H1 (cell line): ENCODE measurements around the gene BORCS6. TPM values are rescaled to one million over a fixed set of nuclear protein-coding genes. Genes with fewer than 3 reads are reported as not detected.

Source experiments
- CTCF ChIA-PET: fragments of 300-600 bp; sonication (Branson Sonifier 250); formaldehyde crosslinking; loops from one replicate; lab custom pipeline; 2021; ENCODE audit not compliant: partially characterized antibody; lab: Charles Lee
- POLR2A ChIA-PET: fragments of 300-600 bp; sonication (Branson Sonifier 250); formaldehyde crosslinking; loops from one replicate; lab custom pipeline; 2021; ENCODE audit warnings: inconsistent platforms; ENCODE audit not compliant: partially characterized antibody; lab: Charles Lee
- DNase-seq, 2 experiments: peaks; one replicate each; pipeline versions ENCODE4 v3.0.0 to v3.0.0-alpha.2; 2010 to 2022; ENCODE audit warnings: low spot score in 2 of 2, low read depth in 1 of 2, mixed read lengths in 1 of 2
- FAIRE-seq: peaks from 2 replicates; lab custom pipeline; 2011; peaks lifted over from hg19 to GRCh38; lab: Jason Lieb, UNC
- H2AFZ ChIP-seq: 2 replicates; pipeline ENCODE4 v1.8.1; 2012; ENCODE audit warnings: low read length, inconsistent platforms
- H2AK5ac ChIP-seq: 2 replicates; pipeline ENCODE4 v1.6.1; 2013; ENCODE audit warnings: low read depth, low read length
- H2BK120ac ChIP-seq: replicated peaks from 2 replicates; pipeline ENCODE3; 2013; ENCODE audit warnings: low read depth, low read length, inconsistent platforms
- H2BK12ac ChIP-seq: 2 replicates; pipeline ENCODE4 v1.6.1; 2013; ENCODE audit warnings: low read depth, low read length
- H2BK15ac ChIP-seq: 2 replicates; pipeline ENCODE4 v1.6.1; 2013; ENCODE audit warnings: low read length
- H2BK20ac ChIP-seq: 2 replicates; pipeline ENCODE4 v1.6.1; 2013; ENCODE audit warnings: low read length
- H2BK5ac ChIP-seq: 2 replicates; pipeline ENCODE4 v1.6.1; 2013; ENCODE audit warnings: low read depth, low read length
- H3K14ac ChIP-seq: 2 replicates; pipeline ENCODE4 v1.6.1; 2013; ENCODE audit warnings: inconsistent platforms; ENCODE audit not compliant: insufficient read length
- H3K18ac ChIP-seq: 2 replicates; pipeline ENCODE4 v1.6.1; 2013; ENCODE audit warnings: low read length; ENCODE audit errors: extremely low read depth
- H3K23ac ChIP-seq: 2 replicates; pipeline ENCODE4 v1.6.1; 2013; ENCODE audit warnings: inconsistent platforms; ENCODE audit not compliant: insufficient read length
- H3K23me2 ChIP-seq: 2 replicates; pipeline ENCODE4 v1.6.1; 2013; ENCODE audit warnings: low read depth, low read length
- H3K27ac ChIP-seq: 2 replicates; pipeline ENCODE4 v1.6.1; 2011; ENCODE audit warnings: low read depth, low read length, inconsistent platforms
- H3K27me3 ChIP-seq, 4 experiments: replicated peaks in 1 of 4; 1 replicate in 1 of 4; 2 replicates in 3 of 4; pipeline versions ENCODE4 v1.6.1 to v1.8.1; 2011 to 2013; ENCODE audit warnings: low read length in 3 of 4, mild to moderate bottlenecking in 3 of 4, inconsistent platforms in 2 of 4, mixed read lengths in 2 of 4, moderate library complexity in 1 of 4; ENCODE audit not compliant: control insufficient read depth in 3 of 4, insufficient read depth in 3 of 4; ENCODE audit errors: extremely low read depth in 1 of 4
- H3K36me3 ChIP-seq, 4 experiments: 2 replicates each; pipeline versions ENCODE4 v1.6.1 to v1.8.1; 2011 to 2013; ENCODE audit warnings: mild to moderate bottlenecking in 4 of 4, low read length in 3 of 4, moderate library complexity in 2 of 4, control low read depth in 1 of 4, inconsistent platforms in 1 of 4; ENCODE audit not compliant: insufficient read depth in 4 of 4, control insufficient read depth in 2 of 4
- H3K4ac ChIP-seq: replicated peaks from 2 replicates; pipeline ENCODE3; 2013; ENCODE audit warnings: low read length, low read depth, mixed read lengths, inconsistent platforms; ENCODE audit not compliant: insufficient read length
- H3K4me1 ChIP-seq, 4 experiments: replicated peaks in 1 of 4; 1 replicate in 1 of 4; 2 replicates in 3 of 4; pipeline versions ENCODE4 v1.6.1 to v1.8.1; 2011 to 2013; ENCODE audit warnings: low read length in 3 of 4, inconsistent platforms in 2 of 4, mixed read lengths in 1 of 4; ENCODE audit not compliant: insufficient read depth in 4 of 4, control insufficient read depth in 3 of 4
- H3K4me2 ChIP-seq, 2 experiments: 2 replicates each; pipeline versions ENCODE4 v1.6.1 to v1.8.1; 2011 to 2013; ENCODE audit warnings: low read depth in 2 of 2, low read length in 2 of 2, control low read depth in 1 of 2, inconsistent platforms in 1 of 2, mild to moderate bottlenecking in 1 of 2; ENCODE audit not compliant: insufficient read depth in 1 of 2
- H3K4me3 ChIP-seq, 4 experiments: fragments of 200-600, 300-600 bp in 1 of 4; sonication (generic), shearing (Covaris generic), sonication (Bioruptor Twin) in 1 of 4; 2 replicates each; pipeline versions ENCODE4 v1.5.1 to v1.8.1; 2011 to 2016; ENCODE audit warnings: low read length in 4 of 4, low read depth in 3 of 4, control low read depth in 2 of 4, inconsistent platforms in 2 of 4, mild to moderate bottlenecking in 2 of 4, mixed read lengths in 1 of 4, moderate library complexity in 1 of 4; ENCODE audit not compliant: insufficient read depth in 2 of 4; ENCODE audit errors: extremely low read depth in 1 of 4
- H3K56ac ChIP-seq: replicated peaks from 2 replicates; pipeline ENCODE3; 2013; ENCODE audit warnings: low read depth, mild to moderate bottlenecking, mixed read lengths, low read length, inconsistent platforms; ENCODE audit not compliant: insufficient read length
- H3K79me1 ChIP-seq: 2 replicates; pipeline ENCODE4 v1.6.1; 2013; ENCODE audit warnings: low read depth, low read length, control low read depth
- H3K79me2 ChIP-seq, 2 experiments: 2 replicates each; pipeline versions ENCODE4 v1.6.1 to v1.8.1; 2012 to 2013; ENCODE audit warnings: low read length in 2 of 2, mild to moderate bottlenecking in 2 of 2, inconsistent platforms in 1 of 2; ENCODE audit not compliant: insufficient read depth in 2 of 2, control insufficient read depth in 1 of 2
- H3K9ac ChIP-seq, 4 experiments: replicated peaks in 1 of 4; 1 replicate in 1 of 4; 2 replicates in 3 of 4; pipeline versions ENCODE4 v1.6.1 to v1.8.1; 2011 to 2013; ENCODE audit warnings: low read depth in 3 of 4, low read length in 3 of 4, control low read depth in 2 of 4, mild to moderate bottlenecking in 2 of 4, moderate library complexity in 2 of 4, inconsistent platforms in 1 of 4; ENCODE audit errors: extremely low read depth in 1 of 4
- H3K9me3 ChIP-seq, 2 experiments: 2 replicates each; pipeline versions ENCODE4 v1.6.1 to v1.8.1; 2012 to 2013; ENCODE audit warnings: mild to moderate bottlenecking in 2 of 2, moderate library complexity in 2 of 2, control low read depth in 1 of 2, inconsistent platforms in 1 of 2, low read depth in 1 of 2, low read length in 1 of 2, mixed read lengths in 1 of 2; ENCODE audit not compliant: insufficient read depth in 2 of 2
- H4K20me1 ChIP-seq, 2 experiments: replicated peaks in 1 of 2; 2 replicates each; pipeline versions ENCODE3 to v1.8.1; 2011 to 2013; ENCODE audit warnings: inconsistent platforms in 2 of 2, low read length in 2 of 2, mild to moderate bottlenecking in 1 of 2; ENCODE audit not compliant: insufficient read depth in 2 of 2, control insufficient read depth in 1 of 2
- H4K5ac ChIP-seq: 2 replicates; pipeline ENCODE4 v1.6.1; 2013; ENCODE audit warnings: low read length, low read depth, mixed read lengths, inconsistent platforms; ENCODE audit not compliant: insufficient read length
- H4K8ac ChIP-seq: 2 replicates; pipeline ENCODE4 v1.8.0; 2013; ENCODE audit warnings: mild to moderate bottlenecking, moderate library complexity, low read length, inconsistent platforms; ENCODE audit not compliant: insufficient read depth; ENCODE audit errors: extremely low read depth
- H4K91ac ChIP-seq: replicated peaks from 2 replicates; pipeline ENCODE3; 2013; ENCODE audit warnings: low read length, mixed read lengths, inconsistent platforms; ENCODE audit not compliant: insufficient read length
- BRCA1 ChIP-seq: IDR thresholded peaks from 2 replicates; pipeline ENCODE4 v1.6.1; 2012; ENCODE audit warnings: low read depth, low read length, improper control_type of control experiment
- CHD1 ChIP-seq: IDR thresholded peaks from 2 replicates; pipeline ENCODE4 v1.6.1; 2012; ENCODE audit warnings: low read depth, low read length, improper control_type of control experiment
- CREB1 ChIP-seq: IDR thresholded peaks from 2 replicates; pipeline ENCODE4 v1.6.1; 2012; ENCODE audit warnings: inconsistent platforms
- EZH2 ChIP-seq: fragments of 200-600 bp; sonication (generic); IDR thresholded peaks from 2 replicates; pipeline ENCODE4 v1.7.1; 2012; ENCODE audit warnings: low read depth, mild to moderate bottlenecking, moderate library complexity, low read length, inconsistent platforms; ENCODE audit not compliant: severe bottlenecking
- GTF2F1 ChIP-seq: IDR thresholded peaks from 2 replicates; pipeline ENCODE4 v1.6.1; 2012; ENCODE audit warnings: low read depth, low read length, improper control_type of control experiment, borderline replicate concordance
- HDAC2 ChIP-seq, 2 experiments: fragments of 300-600 bp in 1 of 2; sonication (generic) in 1 of 2; IDR thresholded peaks; 2 replicates each; pipeline ENCODE4 v1.6.1; 2011 to 2012; ENCODE audit warnings: low read depth in 2 of 2, low read length in 2 of 2, mild to moderate bottlenecking in 2 of 2, moderate library complexity in 2 of 2, borderline replicate concordance in 1 of 2, inconsistent platforms in 1 of 2
- NANOG ChIP-seq: IDR thresholded peaks from 2 replicates; pipeline ENCODE4 v1.6.1; 2011; ENCODE audit warnings: low read length, low read depth, mild to moderate bottlenecking, inconsistent platforms; ENCODE audit not compliant: insufficient read depth, poor library complexity, severe bottlenecking
- POU5F1 ChIP-seq: IDR thresholded peaks from 2 replicates; pipeline ENCODE4 v1.6.1; 2011; ENCODE audit warnings: low read depth, mild to moderate bottlenecking, low read length, moderate library complexity
- RFX5 ChIP-seq: IDR thresholded peaks from 2 replicates; pipeline ENCODE4 v1.6.1; 2011; ENCODE audit warnings: low read depth, low read length, improper control_type of control experiment, borderline replicate concordance
- RXRA ChIP-seq: IDR thresholded peaks from 2 replicates; pipeline ENCODE4 v1.6.1; 2011; ENCODE audit warnings: low read depth, mild to moderate bottlenecking, low read length, moderate library complexity; ENCODE audit not compliant: insufficient read depth
- SIRT6 ChIP-seq: IDR thresholded peaks from one replicate; pipeline ENCODE4 v1.7.1; 2012; ENCODE audit warnings: low read length, inconsistent platforms
- TBP ChIP-seq: IDR thresholded peaks from 2 replicates; pipeline ENCODE4 v1.6.1; 2011; ENCODE audit warnings: low read depth, low read length, improper control_type of control experiment
- WGBS, 2 experiments: shearing (Covaris generic) in 1 of 2; methylation state at CpG; one replicate each; pipeline versions ENCODE4 v1.1.6 to v1.1.7; 2013 to 2015; ENCODE audit warnings: low lambda C conversion rate in 2 of 2, mixed read lengths in 2 of 2, inconsistent platforms in 1 of 2, low coverage in 1 of 2, missing lambda C conversion rate in 1 of 2; ENCODE audit not compliant: insufficient replicate concordance in 2 of 2, insufficient coverage in 1 of 2, insufficient read length in 1 of 2; ENCODE audit errors: extremely low coverage in 1 of 2, missing lambda C conversion rate in 1 of 2; 5-methylcytosine and 5-hydroxymethylcytosine counted together
- polyA plus RNA-seq, 7 experiments: library from polyadenylated mRNA; depleted of rRNA in 3 of 7; stranded (reverse) in 5 of 7; unstranded in 2 of 7; fragments of >200 nt in 5 of 7; fragments of 200-250 nt in 2 of 7; gene quantifications; 1 replicate in 5 of 7; 2 replicates in 1 of 7; 4 replicates in 1 of 7; pipeline versions ENCODE4 v1.2.1 to v1.2.3, GENCODE V29; 2011 to 2013; ENCODE audit warnings: missing spikeins in 2 of 7, mixed read lengths in 2 of 7
- total RNA-seq: library from RNA; stranded (reverse); fragmentation: NEBNext Ultra II Directional; extraction: Animal tissue kit (Norgen Biotek cat#: 25700); gene quantifications from 2 replicates; pipeline ENCODE4 v1.2.1, GENCODE V29; 2021

Gene BORCS6
- total and polyA plus RNA-seq, 2 of the 8 experiments (the other 6 are each of a cell fraction or from before 2014, with no cell fraction given) = 3.3 to 3.6 TPM

GRCh38 chr17:8187517-8188262, 2.3 kb downstream of the BORCS6 start:
- CTCF ChIA-PET = interaction anchor here (0.6 to 3.7 kb wide), 12 partner anchors 10 to 557 kb away, joined by 3 to 26 read pairs (median 5); no protein-coding TSS in a partner anchor
- TF ChIP-seq TBP (peak; percentile 98), CHD1 (no peak), CREB1 (peak; percentile 42; the same call in 1 of the 2 replicates), RXRA (no peak), HDAC2 (IDR thresholded peaks at IDR 0.05; ENCODE audit: borderline replicate concordance in 1 of 2, low read depth in 2 of 2, low read length in 2 of 2) (0 out of 4 replicates have a peak, but pooled peaks have one; percentile 18 to 33), GTF2F1 (no peak), RFX5 (no peak), POU5F1 (peak; percentile 17; the same call in 1 of the 2 replicates), BRCA1 (no peak), EZH2 (no peak), SIRT6 (no peak), NANOG (no peak)

More at GRCh38 chr17:8187517-8188262, 2.3 kb downstream of the BORCS6 start:
- Histone ChIP-seq H3K14ac (no peak overlapping the region), H2BK5ac (no peak overlapping the region; the same call in 1 of the 2 replicates), H3K4me1 (peaks cover 4 to 21% (median 10%) of the 10 kb centered on the region in 4 experiments; a peak in 6 of 7 replicates), H3K27ac (no peak overlapping the region), H2BK120ac (no peak overlapping the region), H3K4ac (no peak overlapping the region), H3K4me3 (peak overlapping the region; percentile 79 to 99 (median 93)), H3K27me3 (peaks cover 2 to 17% (median 11%) of the 10 kb centered on the region in 4 experiments), H4K8ac (no peak overlapping the region), H3K56ac (no peak overlapping the region), H4K5ac (no peak overlapping the region), H3K79me1 (no peaks in the 10 kb centered on the region), H4K20me1 (peaks cover 2 to 6% of the 10 kb centered on the region in 2 experiments), H3K9ac (peak overlapping the region in 3 of 4 experiments; percentile 59 to 71 (median 67); a peak in 5 of 7 replicates), H2BK20ac (no peak overlapping the region), H2BK12ac (no peak overlapping the region), H3K36me3 (no peaks in the 10 kb centered on the region), H3K9me3 (no peaks in the 10 kb centered on the region), H2AFZ (no peak overlapping the region), H3K4me2 (peak overlapping the region; percentile 86 to 98), H4K91ac (no peak overlapping the region), H3K18ac (no peak overlapping the region), H3K79me2 (no peaks in the 10 kb centered on the region), H3K23ac (no peak overlapping the region), H2AK5ac (no peak overlapping the region), H3K23me2 (peaks cover 17% of the 10 kb centered on the region), H2BK15ac (0 out of 2 replicates have a peak overlapping the region, but pooled peaks have one; percentile 31)
- FAIRE-seq (peak; percentile 82), DNase-seq (peak; percentile 92 to 96)
- 6% methylated on average over 25 of the region's 25 CpGs; no CpG with 5 or more reads in 1 of the 2 experiments for WGBS, 2 experiments
- POLR2A ChIA-PET = interaction anchor here (1.0 to 19.9 kb wide), 11 partner anchors 9 to 62 kb away, joined by 3 to 373 read pairs (median 8); partner anchors contain the start of genes AURKB, PFAS and TMEM107
